HL-60 (cell line): ENCODE results near the gene ARPC5.

ENCODE experiments used
- GABPA ChIP-seq: IDR thresholded peaks from 2 replicates; pipeline ENCODE4 v1.6.1; 2012; ENCODE audit warnings: low read depth
- POLR2AphosphoS5 ChIP-seq: IDR thresholded peaks from 2 replicates; pipeline ENCODE4 v1.6.1; 2012; ENCODE audit warnings: low read depth
- TF ChIP-seq, protein P1 (sequence below): IDR thresholded peaks from one replicate; pipeline ENCODE4 v1.5.1; 2011; ENCODE audit warnings: low read length, control low read depth, inconsistent platforms; ENCODE audit not compliant: insufficient read depth
- TF ChIP-seq, protein P2 (sequence below): IDR thresholded peaks from 2 replicates; pipeline ENCODE4 v1.6.1; 2012; ENCODE audit warnings: low read depth; ENCODE audit not compliant: insufficient replicate concordance

DNA sequence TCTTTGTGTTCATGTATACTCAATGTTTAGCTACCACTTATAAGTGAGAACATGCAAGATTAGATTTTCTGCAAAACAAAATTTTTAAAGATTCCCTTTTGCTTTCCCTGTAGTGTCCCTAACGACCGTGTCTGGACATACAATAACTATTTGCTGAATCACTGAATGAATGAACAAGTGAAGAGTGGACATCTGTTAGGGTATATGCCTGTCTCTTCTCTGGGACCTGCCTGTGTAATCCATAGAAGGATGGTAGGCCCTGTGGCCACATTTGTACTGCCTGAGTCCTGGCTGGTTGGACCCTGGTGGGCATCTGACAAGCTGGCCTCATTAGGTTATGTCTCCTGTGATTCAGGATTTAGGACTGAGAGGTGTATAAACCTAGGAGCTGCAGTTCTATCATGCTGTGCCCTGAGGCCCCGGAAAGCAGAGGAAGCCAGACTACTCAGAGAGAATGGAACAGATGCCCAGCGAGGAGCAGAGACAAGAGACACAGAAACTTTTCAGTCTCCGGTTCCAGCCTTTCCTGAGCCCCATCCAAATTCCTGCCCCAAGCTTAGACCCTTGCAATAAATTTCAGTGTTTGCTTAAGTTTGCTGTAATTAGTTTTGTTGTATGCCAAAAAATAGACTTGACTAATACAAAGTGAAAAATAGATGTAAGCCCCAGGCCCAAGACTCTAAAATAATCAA is 37.8 kb downstream of the ARPC5 start:
- TF ChIP-seq, protein P1, sequence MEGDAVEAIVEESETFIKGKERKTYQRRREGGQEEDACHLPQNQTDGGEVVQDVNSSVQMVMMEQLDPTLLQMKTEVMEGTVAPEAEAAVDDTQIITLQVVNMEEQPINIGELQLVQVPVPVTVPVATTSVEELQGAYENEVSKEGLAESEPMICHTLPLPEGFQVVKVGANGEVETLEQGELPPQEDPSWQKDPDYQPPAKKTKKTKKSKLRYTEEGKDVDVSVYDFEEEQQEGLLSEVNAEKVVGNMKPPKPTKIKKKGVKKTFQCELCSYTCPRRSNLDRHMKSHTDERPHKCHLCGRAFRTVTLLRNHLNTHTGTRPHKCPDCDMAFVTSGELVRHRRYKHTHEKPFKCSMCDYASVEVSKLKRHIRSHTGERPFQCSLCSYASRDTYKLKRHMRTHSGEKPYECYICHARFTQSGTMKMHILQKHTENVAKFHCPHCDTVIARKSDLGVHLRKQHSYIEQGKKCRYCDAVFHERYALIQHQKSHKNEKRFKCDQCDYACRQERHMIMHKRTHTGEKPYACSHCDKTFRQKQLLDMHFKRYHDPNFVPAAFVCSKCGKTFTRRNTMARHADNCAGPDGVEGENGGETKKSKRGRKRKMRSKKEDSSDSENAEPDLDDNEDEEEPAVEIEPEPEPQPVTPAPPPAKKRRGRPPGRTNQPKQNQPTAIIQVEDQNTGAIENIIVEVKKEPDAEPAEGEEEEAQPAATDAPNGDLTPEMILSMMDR = no peak
- TF ChIP-seq POLR2AphosphoS5 = no peak
- TF ChIP-seq, protein P2, sequence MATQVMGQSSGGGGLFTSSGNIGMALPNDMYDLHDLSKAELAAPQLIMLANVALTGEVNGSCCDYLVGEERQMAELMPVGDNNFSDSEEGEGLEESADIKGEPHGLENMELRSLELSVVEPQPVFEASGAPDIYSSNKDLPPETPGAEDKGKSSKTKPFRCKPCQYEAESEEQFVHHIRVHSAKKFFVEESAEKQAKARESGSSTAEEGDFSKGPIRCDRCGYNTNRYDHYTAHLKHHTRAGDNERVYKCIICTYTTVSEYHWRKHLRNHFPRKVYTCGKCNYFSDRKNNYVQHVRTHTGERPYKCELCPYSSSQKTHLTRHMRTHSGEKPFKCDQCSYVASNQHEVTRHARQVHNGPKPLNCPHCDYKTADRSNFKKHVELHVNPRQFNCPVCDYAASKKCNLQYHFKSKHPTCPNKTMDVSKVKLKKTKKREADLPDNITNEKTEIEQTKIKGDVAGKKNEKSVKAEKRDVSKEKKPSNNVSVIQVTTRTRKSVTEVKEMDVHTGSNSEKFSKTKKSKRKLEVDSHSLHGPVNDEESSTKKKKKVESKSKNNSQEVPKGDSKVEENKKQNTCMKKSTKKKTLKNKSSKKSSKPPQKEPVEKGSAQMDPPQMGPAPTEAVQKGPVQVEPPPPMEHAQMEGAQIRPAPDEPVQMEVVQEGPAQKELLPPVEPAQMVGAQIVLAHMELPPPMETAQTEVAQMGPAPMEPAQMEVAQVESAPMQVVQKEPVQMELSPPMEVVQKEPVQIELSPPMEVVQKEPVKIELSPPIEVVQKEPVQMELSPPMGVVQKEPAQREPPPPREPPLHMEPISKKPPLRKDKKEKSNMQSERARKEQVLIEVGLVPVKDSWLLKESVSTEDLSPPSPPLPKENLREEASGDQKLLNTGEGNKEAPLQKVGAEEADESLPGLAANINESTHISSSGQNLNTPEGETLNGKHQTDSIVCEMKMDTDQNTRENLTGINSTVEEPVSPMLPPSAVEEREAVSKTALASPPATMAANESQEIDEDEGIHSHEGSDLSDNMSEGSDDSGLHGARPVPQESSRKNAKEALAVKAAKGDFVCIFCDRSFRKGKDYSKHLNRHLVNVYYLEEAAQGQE = no peak
- no peak for TF ChIP-seq GABPA
